SH-SY5Y (cell line): ENCODE measurements around the gene GOLM1.

Experiments used
- GATA2 ChIP-seq: IDR thresholded peaks from 2 replicates; pipeline ENCODE4 v1.6.1; 2011; ENCODE audit warnings: mild to moderate bottlenecking, low read depth, low read length
- GATA3 ChIP-seq: IDR thresholded peaks from 2 replicates; pipeline ENCODE4 v1.6.1; 2011; ENCODE audit warnings: low read depth, mild to moderate bottlenecking, low read length, moderate library complexity

DNA sequence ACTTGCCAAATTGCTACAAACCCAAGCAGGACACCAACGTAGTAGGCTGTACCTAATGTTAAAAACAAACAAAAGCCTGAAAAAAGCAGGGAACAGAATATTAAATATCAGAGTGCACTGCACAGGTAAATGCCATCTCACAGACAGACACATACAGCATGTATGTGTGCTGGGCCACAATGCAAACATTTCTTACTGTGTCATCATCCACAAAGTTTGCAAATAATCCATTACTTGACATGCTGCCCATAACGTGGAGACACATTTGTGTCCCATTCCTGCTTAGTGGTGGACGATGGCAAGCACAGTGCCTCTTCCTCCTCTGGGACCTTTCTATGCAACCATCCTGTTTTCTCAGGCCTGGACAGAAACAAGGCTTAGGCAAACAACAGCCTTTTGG, 44.7 kb downstream of the GOLM1 start:
- TF ChIP-seq GATA2 (no peak), GATA3 (no peak)
